HepG2 (cell line): Measurements from ENCODE around the gene CMA1. TPM values are rescaled to one million over a fixed set of nuclear protein-coding genes. Genes with fewer than 3 reads are reported as not detected.

Experiments
- ATAC-seq: fragments of 200-7000 bp; cut with Tn5 transposase; 3 replicates; pipeline ENCODE4 v1.9.1; 2020; ENCODE audit warnings: mild to moderate bottlenecking, moderate library complexity
- BruUV-seq: library from RNA; stranded (reverse); fragments of 400-500 nt; replicated peaks from 2 replicates; lab custom pipeline; 2021; lab: Mats Ljungman, UMichigan
- CTCF ChIA-PET: fragments of 300-600 bp; formaldehyde crosslinking; extraction: SDS; loops from one replicate; lab custom pipeline; 2021; ENCODE audit warnings: low total read pairs, inconsistent platforms, low intra/inter-chr PET ratio; lab: Yijun Ruan, JAX
- POLR2A ChIA-PET: fragments of 350-600 bp; sonication (Branson Sonifier 250); formaldehyde crosslinking; loops from one replicate; lab custom pipeline; 2020; ENCODE audit warnings: antibody characterized with exemption, inconsistent platforms; lab: Yijun Ruan, JAX
- DNase-seq: peaks from one replicate; pipeline ENCODE4 v3.0.0-alpha.2; 2015; ENCODE audit warnings: low spot score
- FAIRE-seq: peaks from 3 replicates; lab custom pipeline; 2011; peaks lifted over from hg19 to GRCh38; lab: Jason Lieb, UNC
- H2AFZ ChIP-seq: one replicate; pipeline ENCODE4 v1.6.1; 2011; ENCODE audit warnings: low read length, inconsistent platforms
- H3K27ac ChIP-seq: fragments of 300-600 bp; 3 replicates; pipeline ENCODE4 v1.8.0; 2011; ENCODE audit warnings: mixed run types, mild to moderate bottlenecking, mixed read lengths, low read length, inconsistent platforms; ENCODE audit not compliant: insufficient read depth; ENCODE audit errors: extremely low read length
- H3K27me3 ChIP-seq, 2 experiments: fragments of 200-600 bp in 1 of 2; 2 replicates in 1 of 2; 3 replicates in 1 of 2; pipeline versions ENCODE4 v1.6.0 to v1.8.0; 2011; ENCODE audit warnings: low read length in 2 of 2, mild to moderate bottlenecking in 2 of 2, moderate library complexity in 2 of 2, inconsistent platforms in 1 of 2; ENCODE audit not compliant: insufficient read depth in 2 of 2, control insufficient read depth in 1 of 2
- H3K36me3 ChIP-seq, 2 experiments: fragments of 200-600 bp in 1 of 2; replicated peaks in 1 of 2; 2 replicates in 1 of 2; 3 replicates in 1 of 2; pipeline versions ENCODE4 v1.5.1 to v1.8.0; 2011; ENCODE audit warnings: low read length in 2 of 2, inconsistent platforms in 1 of 2; ENCODE audit not compliant: insufficient read depth in 2 of 2, control insufficient read depth in 1 of 2
- H3K4me1 ChIP-seq: 2 replicates; pipeline ENCODE4 v1.5.1; 2012; ENCODE audit warnings: low read length, inconsistent platforms; ENCODE audit not compliant: insufficient read depth
- H3K4me2 ChIP-seq: 2 replicates; pipeline ENCODE4 v1.6.0; 2011; ENCODE audit warnings: low read depth, low read length, inconsistent platforms
- H3K4me3 ChIP-seq, 3 experiments: fragments of 200-600 bp in 1 of 3; sonication (generic), shearing (Covaris generic) in 1 of 3; replicated peaks in 1 of 3; 2 replicates each; pipeline ENCODE4 v1.5.1; 2011 to 2016; ENCODE audit warnings: low read length in 3 of 3, inconsistent platforms in 2 of 3, low read depth in 2 of 3, mild to moderate bottlenecking in 2 of 3, control low read depth in 1 of 3, mixed read lengths in 1 of 3; ENCODE audit not compliant: insufficient read depth in 1 of 3
- H3K79me2 ChIP-seq: one replicate; pipeline ENCODE4 v1.6.1; 2011; ENCODE audit warnings: low read length, inconsistent platforms; ENCODE audit not compliant: insufficient read depth
- H3K9ac ChIP-seq: 2 replicates; pipeline ENCODE4 v1.6.0; 2011; ENCODE audit warnings: mild to moderate bottlenecking, low read depth, low read length, inconsistent platforms; ENCODE audit not compliant: insufficient read depth
- H3K9me3 ChIP-seq: 2 replicates; pipeline ENCODE4 v1.5.1; 2012; ENCODE audit warnings: mild to moderate bottlenecking, low read length
- H4K20me1 ChIP-seq: 2 replicates; pipeline ENCODE4 v1.6.0; 2011; ENCODE audit warnings: inconsistent platforms, mild to moderate bottlenecking, low read length, moderate library complexity; ENCODE audit not compliant: insufficient read depth
- BORCS8-MEF2B ChIP-seq: sonication (generic); formaldehyde crosslinking; IDR thresholded peaks from 2 replicates; pipeline ENCODE4 v1.8.0; 2022; ENCODE audit warnings: mild to moderate bottlenecking, missing genetic modification reagents
- ELF4 ChIP-seq: sonication (generic); formaldehyde crosslinking; IDR thresholded peaks from 2 replicates; pipeline ENCODE4 v1.5.0; 2020; ENCODE audit warnings: missing genetic modification reagents, mild to moderate bottlenecking, moderate library complexity, borderline replicate concordance
- PCBP1 ChIP-seq: fragments of 200-400 bp; formaldehyde crosslinking; IDR thresholded peaks from 2 replicates; pipeline ENCODE4 v1.6.1; 2017; ENCODE audit warnings: mild to moderate bottlenecking, low read depth, low read length, borderline replicate concordance
- ZNF138 ChIP-seq: sonication (generic); formaldehyde crosslinking; IDR thresholded peaks from 2 replicates; pipeline ENCODE4 v1.5.0; 2020; ENCODE audit warnings: mild to moderate bottlenecking, low read depth, missing genetic modification reagents
- ZNF839 ChIP-seq: sonication (generic); formaldehyde crosslinking; IDR thresholded peaks from 2 replicates; pipeline ENCODE4 v1.4.0; 2020; ENCODE audit warnings: missing genetic modification reagents, mild to moderate bottlenecking, borderline replicate concordance
- ZNF879 ChIP-seq: sonication (generic); formaldehyde crosslinking; IDR thresholded peaks from 2 replicates; pipeline ENCODE4 v1.8.1; 2023; ENCODE audit warnings: missing genetic modification reagents
- WGBS: methylation state at CpG from one replicate; pipeline ENCODE4 v1.1.6; 2017; ENCODE audit warnings: low lambda C conversion rate; 5-methylcytosine and 5-hydroxymethylcytosine counted together
- in situ Hi-C: cut with HindIII; loops from 2 replicates; pipeline ENCODE4 v1.10.0; 2017; ENCODE audit warnings: low pct_unique_long_range_greater_than_20kb; ENCODE audit not compliant: extremely low pct_ligation_motif_present
- intact Hi-C: fragments of 100-400 bp; cut with micrococcal nuclease; formaldehyde crosslinking; loops from one replicate; pipeline ENCODE4 v1.10.0; 2022; ENCODE audit not compliant: unreplicated experiment
- polyA plus RNA-seq, 8 experiments: library from polyadenylated mRNA; depleted of rRNA in 3 of 8; stranded (reverse) in 7 of 8; unstranded in 1 of 8; fragments of >200 nt; fragmentation: Illumina TruSeq in 4 of 8; extraction: Trizol in 4 of 8; gene quantifications; 2 replicates each; pipeline versions ENCODE4 v1.2.1 to v1.2.3, GENCODE V29; 2011 to 2016; ENCODE audit warnings: low read depth in 4 of 8, missing spikeins in 1 of 8, mixed read lengths in 1 of 8; ENCODE audit not compliant: insufficient read depth in 1 of 8
- total RNA-seq, 5 experiments: library from RNA; depleted of rRNA; stranded (reverse); fragments of >200 nt; fragmentation: Illumina TruSeq; extraction: Trizol; gene quantifications; 2 replicates each; pipeline ENCODE4 v1.2.3, GENCODE V29; 2016; ENCODE audit warnings: low read depth in 1 of 5
- TF ChIP-seq, protein P1 (sequence below): sonication (generic); formaldehyde crosslinking; IDR thresholded peaks from 2 replicates; pipeline ENCODE4 v1.5.1; 2020; ENCODE audit warnings: mild to moderate bottlenecking, missing genetic modification reagents, moderate library complexity
- TF ChIP-seq, protein P2 (sequence below): sonication (generic); formaldehyde crosslinking; IDR thresholded peaks from 2 replicates; pipeline ENCODE4 v1.5.1; 2020; ENCODE audit warnings: mild to moderate bottlenecking, missing genetic modification reagents, borderline replicate concordance
- TF ChIP-seq, protein P3 (sequence below), 2 experiments: sonication (generic) in 1 of 2; formaldehyde crosslinking in 1 of 2; IDR thresholded peaks; 2 replicates each; pipeline versions ENCODE4 v1.4.0 to v1.6.1; 2016 to 2020; ENCODE audit warnings: borderline replicate concordance in 1 of 2, low read depth in 1 of 2, mild to moderate bottlenecking in 1 of 2, missing genetic modification reagents in 1 of 2

CMA1 gene
- total and polyA plus RNA-seq, 2 of the 13 experiments (the other 11 are each of a cell fraction or from before 2014, with no cell fraction given) = not detected

DNA sequence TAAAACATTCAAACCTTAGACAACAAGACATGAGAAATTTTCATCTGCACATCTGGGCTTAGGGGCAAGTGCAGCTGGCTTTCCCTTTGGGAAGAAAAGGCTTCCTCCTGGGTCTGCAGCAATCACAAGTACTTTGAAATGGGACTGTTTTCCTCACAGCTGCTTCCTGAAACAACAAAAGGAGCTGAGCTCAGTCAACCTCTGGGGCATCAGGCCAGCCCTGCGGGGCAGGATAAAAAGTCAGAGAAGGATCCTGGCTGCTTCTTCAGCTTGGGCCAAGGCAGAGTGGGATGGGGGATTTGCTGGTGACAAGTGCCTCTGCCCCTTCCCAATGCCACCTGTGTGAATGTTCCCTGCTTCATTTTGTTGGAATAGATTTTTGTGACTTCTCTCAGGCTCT is 49.3 kb downstream of the CMA1 start:
- intact Hi-C loops (no loop called here), in situ Hi-C loops (no loop called here)
- no TSS peak for BruUV-seq
- Histone ChIP-seq H3K27ac (no peak overlapping the region), H4K20me1 (no peaks in the 10 kb centered on the region), H3K4me2 (no peak overlapping the region), H3K9ac (no peak overlapping the region), H3K4me3 (no peak overlapping the region), H3K79me2 (no peaks in the 10 kb centered on the region), H3K36me3 (peaks cover 6 to 9% of the 10 kb centered on the region in 2 experiments; a peak in 3 of 5 replicates), H2AFZ (no peak overlapping the region), H3K27me3 (no peaks in the 10 kb centered on the region), H3K9me3 (peaks cover 12% of the 10 kb centered on the region), H3K4me1 (no peaks in the 10 kb centered on the region)
- ChIA-PET POLR2A (no interaction called here), CTCF (no interaction called here)
- ATAC-seq (no peak), FAIRE-seq (no peak), DNase-seq (no peak)
- WGBS = 96% methylated on average over 1 of the region's 1 CpG
- TF ChIP-seq, protein P1, sequence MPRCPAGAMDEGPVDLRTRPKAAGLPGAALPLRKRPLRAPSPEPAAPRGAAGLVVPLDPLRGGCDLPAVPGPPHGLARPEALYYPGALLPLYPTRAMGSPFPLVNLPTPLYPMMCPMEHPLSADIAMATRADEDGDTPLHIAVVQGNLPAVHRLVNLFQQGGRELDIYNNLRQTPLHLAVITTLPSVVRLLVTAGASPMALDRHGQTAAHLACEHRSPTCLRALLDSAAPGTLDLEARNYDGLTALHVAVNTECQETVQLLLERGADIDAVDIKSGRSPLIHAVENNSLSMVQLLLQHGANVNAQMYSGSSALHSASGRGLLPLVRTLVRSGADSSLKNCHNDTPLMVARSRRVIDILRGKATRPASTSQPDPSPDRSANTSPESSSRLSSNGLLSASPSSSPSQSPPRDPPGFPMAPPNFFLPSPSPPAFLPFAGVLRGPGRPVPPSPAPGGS (CRISPR knock-in tag) = no peak
- TF ChIP-seq PCBP1 = no peak
- TF ChIP-seq ZNF879 (CRISPR knock-in tag) = no peak
- no peak for TF ChIP-seq ZNF839
- TF ChIP-seq, protein P2, sequence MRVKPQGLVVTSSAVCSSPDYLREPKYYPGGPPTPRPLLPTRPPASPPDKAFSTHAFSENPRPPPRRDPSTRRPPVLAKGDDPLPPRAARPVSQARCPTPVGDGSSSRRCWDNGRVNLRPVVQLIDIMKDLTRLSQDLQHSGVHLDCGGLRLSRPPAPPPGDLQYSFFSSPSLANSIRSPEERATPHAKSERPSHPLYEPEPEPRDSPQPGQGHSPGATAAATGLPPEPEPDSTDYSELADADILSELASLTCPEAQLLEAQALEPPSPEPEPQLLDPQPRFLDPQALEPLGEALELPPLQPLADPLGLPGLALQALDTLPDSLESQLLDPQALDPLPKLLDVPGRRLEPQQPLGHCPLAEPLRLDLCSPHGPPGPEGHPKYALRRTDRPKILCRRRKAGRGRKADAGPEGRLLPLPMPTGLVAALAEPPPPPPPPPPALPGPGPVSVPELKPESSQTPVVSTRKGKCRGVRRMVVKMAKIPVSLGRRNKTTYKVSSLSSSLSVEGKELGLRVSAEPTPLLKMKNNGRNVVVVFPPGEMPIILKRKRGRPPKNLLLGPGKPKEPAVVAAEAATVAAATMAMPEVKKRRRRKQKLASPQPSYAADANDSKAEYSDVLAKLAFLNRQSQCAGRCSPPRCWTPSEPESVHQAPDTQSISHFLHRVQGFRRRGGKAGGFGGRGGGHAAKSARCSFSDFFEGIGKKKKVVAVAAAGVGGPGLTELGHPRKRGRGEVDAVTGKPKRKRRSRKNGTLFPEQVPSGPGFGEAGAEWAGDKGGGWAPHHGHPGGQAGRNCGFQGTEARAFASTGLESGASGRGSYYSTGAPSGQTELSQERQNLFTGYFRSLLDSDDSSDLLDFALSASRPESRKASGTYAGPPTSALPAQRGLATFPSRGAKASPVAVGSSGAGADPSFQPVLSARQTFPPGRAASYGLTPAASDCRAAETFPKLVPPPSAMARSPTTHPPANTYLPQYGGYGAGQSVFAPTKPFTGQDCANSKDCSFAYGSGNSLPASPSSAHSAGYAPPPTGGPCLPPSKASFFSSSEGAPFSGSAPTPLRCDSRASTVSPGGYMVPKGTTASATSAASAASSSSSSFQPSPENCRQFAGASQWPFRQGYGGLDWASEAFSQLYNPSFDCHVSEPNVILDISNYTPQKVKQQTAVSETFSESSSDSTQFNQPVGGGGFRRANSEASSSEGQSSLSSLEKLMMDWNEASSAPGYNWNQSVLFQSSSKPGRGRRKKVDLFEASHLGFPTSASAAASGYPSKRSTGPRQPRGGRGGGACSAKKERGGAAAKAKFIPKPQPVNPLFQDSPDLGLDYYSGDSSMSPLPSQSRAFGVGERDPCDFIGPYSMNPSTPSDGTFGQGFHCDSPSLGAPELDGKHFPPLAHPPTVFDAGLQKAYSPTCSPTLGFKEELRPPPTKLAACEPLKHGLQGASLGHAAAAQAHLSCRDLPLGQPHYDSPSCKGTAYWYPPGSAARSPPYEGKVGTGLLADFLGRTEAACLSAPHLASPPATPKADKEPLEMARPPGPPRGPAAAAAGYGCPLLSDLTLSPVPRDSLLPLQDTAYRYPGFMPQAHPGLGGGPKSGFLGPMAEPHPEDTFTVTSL = no peak
- no peak for TF ChIP-seq BORCS8-MEF2B
- TF ChIP-seq ELF4 (CRISPR knock-in tag) = no peak
- TF ChIP-seq, protein P3, sequence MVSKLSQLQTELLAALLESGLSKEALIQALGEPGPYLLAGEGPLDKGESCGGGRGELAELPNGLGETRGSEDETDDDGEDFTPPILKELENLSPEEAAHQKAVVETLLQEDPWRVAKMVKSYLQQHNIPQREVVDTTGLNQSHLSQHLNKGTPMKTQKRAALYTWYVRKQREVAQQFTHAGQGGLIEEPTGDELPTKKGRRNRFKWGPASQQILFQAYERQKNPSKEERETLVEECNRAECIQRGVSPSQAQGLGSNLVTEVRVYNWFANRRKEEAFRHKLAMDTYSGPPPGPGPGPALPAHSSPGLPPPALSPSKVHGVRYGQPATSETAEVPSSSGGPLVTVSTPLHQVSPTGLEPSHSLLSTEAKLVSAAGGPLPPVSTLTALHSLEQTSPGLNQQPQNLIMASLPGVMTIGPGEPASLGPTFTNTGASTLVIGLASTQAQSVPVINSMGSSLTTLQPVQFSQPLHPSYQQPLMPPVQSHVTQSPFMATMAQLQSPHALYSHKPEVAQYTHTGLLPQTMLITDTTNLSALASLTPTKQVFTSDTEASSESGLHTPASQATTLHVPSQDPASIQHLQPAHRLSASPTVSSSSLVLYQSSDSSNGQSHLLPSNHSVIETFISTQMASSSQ (IDR thresholded peaks at IDR 0.05; ENCODE audit: low read depth) = no peak
- TF ChIP-seq, protein P3 (CRISPR knock-in tag; IDR thresholded peaks at IDR 0.05; ENCODE audit: borderline replicate concordance) = no peak
- TF ChIP-seq ZNF138 (CRISPR knock-in tag) = no peak
